Measurements from ENCODE around the gene CCDC134.

Gene CCDC134

GRCh38 chr22:41816241-41816640, 15.8 kb downstream of the CCDC134 start:
- Histone ChIP-seq H3K27ac (no peak overlapping the region), H3K4me1 (peaks cover 10 to 14% (median 10%) of the 10 kb centered on the region in 10 experiments), H3K4me2 (no peak overlapping the region), H3K4me3 (no peak overlapping the region), H3K27me3 (no peaks in the 10 kb centered on the region), H3K9ac (no peak overlapping the region), H3K36me3 (peaks cover 35 to 81% (median 61%) of the 10 kb centered on the region in 11 experiments), H3K9me3 (replicated peaks in 1 of 11) (no peaks in the 10 kb centered on the region), H4K20me1 (peaks cover 0 to 14% (median 0%) of the 10 kb centered on the region in 11 experiments; a peak in 2 of 22 replicates)
- no peak for TF ChIP-seq Cebpa-rat (IDR thresholded peaks at IDR 0.05)

DNA sequence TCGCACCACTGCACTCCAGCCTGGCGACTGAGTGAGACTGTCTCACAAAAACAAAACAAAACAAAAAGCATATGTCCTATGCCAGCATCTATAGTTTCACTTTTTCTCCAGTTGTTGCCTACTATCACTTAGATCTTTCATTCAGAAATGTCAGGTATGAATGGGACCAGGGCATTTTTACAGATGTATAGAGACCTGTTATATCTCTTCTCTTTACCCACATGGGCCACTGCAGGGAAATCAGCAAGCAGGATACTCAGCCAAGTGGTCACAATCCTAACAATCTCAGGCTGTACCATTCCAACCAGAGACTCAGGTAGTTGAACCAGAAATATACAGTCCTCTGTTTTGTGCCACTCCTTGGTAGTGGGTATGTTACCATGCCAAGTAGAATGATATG, 16.4 kb downstream of the CCDC134 start:
- Histone ChIP-seq H3K27ac (no peak overlapping the region), H3K4me3 (no peak overlapping the region), H3K4me2 (no peak overlapping the region), H4K20me1 (peaks cover 0 to 14% (median 2%) of the 10 kb centered on the region in 11 experiments; a peak in 4 of 22 replicates), H3K4me1 (peaks cover 10 to 19% (median 15%) of the 10 kb centered on the region in 10 experiments), H3K9ac (no peak overlapping the region), H3K27me3 (no peaks in the 10 kb centered on the region), H3K36me3 (peaks cover 30 to 75% (median 56%) of the 10 kb centered on the region in 11 experiments), H3K9me3 (replicated peaks in 1 of 11) (no peaks in the 10 kb centered on the region)
- no peak for TF ChIP-seq Cebpa-rat (IDR thresholded peaks at IDR 0.05)

- no peak overlapping the region for H3K9ac ChIP-seq
- H3K4me3 ChIP-seq = no peak overlapping the region
- no peaks in the 10 kb centered on the region for H3K27me3 ChIP-seq
- H3K4me1 ChIP-seq = peaks cover 10 to 26% (median 20%) of the 10 kb centered on the region in 10 experiments
- peaks cover 23 to 65% (median 48%) of the 10 kb centered on the region in 11 experiments for H3K36me3 ChIP-seq
- no peak overlapping the region for H3K4me2 ChIP-seq
- no peak for TF ChIP-seq Cebpa-rat (IDR thresholded peaks at IDR 0.05)
- H3K9me3 ChIP-seq (replicated peaks in 1 of 11) = no peaks in the 10 kb centered on the region
- H4K20me1 ChIP-seq = peaks cover 0 to 18% (median 9%) of the 10 kb centered on the region in 11 experiments; a peak in 7 of 22 replicates
- no peak overlapping the region for H3K27ac ChIP-seq
These were observed 17.5 kb downstream of the CCDC134 start for GRCh38 chr22:41818011-41818410.

DNA sequence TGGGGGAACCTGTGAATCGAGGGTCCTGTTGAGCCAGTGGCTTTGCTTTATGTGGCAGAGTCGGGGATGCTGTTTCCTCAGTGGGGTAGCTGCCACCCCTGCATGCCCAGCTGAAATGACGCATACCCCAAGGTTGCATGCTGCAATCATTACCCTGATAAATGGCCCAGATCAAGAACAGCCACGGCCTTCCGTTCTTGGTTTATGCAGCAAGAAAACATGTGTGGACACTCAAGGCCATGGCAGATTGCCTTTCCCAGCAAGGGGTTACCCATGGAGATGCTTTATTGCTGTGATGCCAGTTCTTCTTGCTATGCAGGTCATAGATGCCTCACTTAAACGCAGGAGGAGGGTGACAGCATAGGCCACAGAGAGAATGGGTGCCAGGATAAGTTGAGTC, 18.1 kb downstream of the CCDC134 start:
- H3K36me3 ChIP-seq = peaks cover 19 to 64% (median 47%) of the 10 kb centered on the region in 11 experiments

DNA sequence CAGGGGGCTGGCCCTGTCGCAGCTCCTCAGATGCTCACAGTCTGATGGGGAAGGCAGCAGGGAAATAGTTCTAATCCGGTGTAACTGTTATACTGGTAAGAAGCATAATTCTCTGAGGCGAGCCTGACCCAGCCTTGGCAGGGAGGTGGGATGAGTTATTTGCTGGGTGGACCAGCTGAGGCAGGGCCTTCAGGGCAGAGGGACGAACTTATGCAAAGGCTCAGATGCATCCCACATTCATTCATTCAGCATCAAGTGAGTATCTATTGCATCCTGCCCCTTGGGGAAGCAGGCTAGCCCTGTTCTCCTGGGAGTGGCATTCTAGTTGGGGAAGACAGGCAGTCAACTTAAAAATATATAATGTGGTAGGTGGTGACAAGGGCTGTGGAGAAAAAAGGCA, 18.8 kb downstream of the CCDC134 start:
- H4K20me1 ChIP-seq = peaks cover 0 to 14% (median 8%) of the 10 kb centered on the region in 11 experiments; a peak in 6 of 22 replicates

More for the DNA sequence above, 18.1 kb downstream of the CCDC134 start:
- Histone ChIP-seq H3K4me1 (peaks cover 10 to 26% (median 20%) of the 10 kb centered on the region in 10 experiments), H3K27ac (no peak overlapping the region), H3K4me2 (no peak overlapping the region), H3K9me3 (replicated peaks in 1 of 11) (no peaks in the 10 kb centered on the region), H3K9ac (no peak overlapping the region), H3K4me3 (no peak overlapping the region), H3K27me3 (no peaks in the 10 kb centered on the region), H4K20me1 (peaks cover 0 to 14% (median 9%) of the 10 kb centered on the region in 11 experiments; a peak in 6 of 22 replicates)
- TF ChIP-seq Cebpa-rat (IDR thresholded peaks at IDR 0.05) = no peak

DNA sequence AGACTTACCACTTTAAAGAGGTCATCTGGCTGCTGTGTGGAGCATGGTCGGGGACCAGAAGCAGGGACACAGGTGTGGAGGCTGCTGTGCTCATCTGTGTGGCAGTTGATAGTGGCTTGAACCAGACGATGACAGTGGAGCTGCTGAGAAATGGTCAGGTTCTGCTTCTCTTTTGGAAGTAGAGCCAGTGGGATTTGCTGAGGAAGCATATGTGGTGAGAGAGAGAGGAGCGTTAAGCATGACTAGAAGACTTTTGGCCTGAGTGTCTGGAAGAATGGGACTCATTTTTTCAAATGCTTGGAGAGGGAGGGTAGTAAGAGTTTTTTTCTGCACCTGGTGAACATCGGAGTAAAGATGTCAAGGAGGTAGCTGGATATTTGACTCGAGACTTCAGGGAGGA, 20.0 kb downstream of the CCDC134 start:
- H3K27ac ChIP-seq = 0 out of 22 replicates have a peak overlapping the region, but pooled peaks of 1 of the 11 experiments have one; percentile 7
- H3K9ac ChIP-seq = peak overlapping the region in 4 of 11 experiments; percentile 2 to 36 (median 26); a peak in 2 of 22 replicates
- H3K27me3 ChIP-seq = no peaks in the 10 kb centered on the region
- H3K4me1 ChIP-seq = peaks cover 18 to 43% (median 35%) of the 10 kb centered on the region in 10 experiments
- TF ChIP-seq Cebpa-rat (IDR thresholded peaks at IDR 0.05) = no peak
- H3K36me3 ChIP-seq = peaks cover 19 to 60% (median 33%) of the 10 kb centered on the region in 11 experiments; a peak in 20 of 22 replicates
- no peaks in the 10 kb centered on the region for H3K9me3 ChIP-seq (replicated peaks in 1 of 11)
- H3K4me2 ChIP-seq = peak overlapping the region in 10 of 11 experiments; percentile 30 to 69 (median 48); a peak in 17 of 22 replicates
- peaks cover 0 to 14% (median 7%) of the 10 kb centered on the region in 11 experiments; a peak in 6 of 22 replicates for H4K20me1 ChIP-seq
- H3K4me3 ChIP-seq = no peak overlapping the region

More for the DNA sequence above, 18.8 kb downstream of the CCDC134 start:
- no peaks in the 10 kb centered on the region for H3K27me3 ChIP-seq
- no peak overlapping the region for H3K27ac ChIP-seq
- no peaks in the 10 kb centered on the region for H3K9me3 ChIP-seq (replicated peaks in 1 of 11)
- H3K36me3 ChIP-seq = peaks cover 21 to 64% (median 43%) of the 10 kb centered on the region in 11 experiments; a peak in 21 of 22 replicates
- peak overlapping the region in 3 of 11 experiments; percentile 3 to 19 (median 7); a peak in 1 of 22 replicates for H3K9ac ChIP-seq
- H3K4me2 ChIP-seq = no peak overlapping the region
- H3K4me1 ChIP-seq = peaks cover 10 to 31% (median 23%) of the 10 kb centered on the region in 10 experiments
- no peak overlapping the region for H3K4me3 ChIP-seq
- no peak for TF ChIP-seq Cebpa-rat (IDR thresholded peaks at IDR 0.05)

- H3K4me2 ChIP-seq = peak overlapping the region in 5 of 11 experiments; percentile 7 to 30 (median 15); a peak in 6 of 22 replicates
- no peaks in the 10 kb centered on the region for H3K27me3 ChIP-seq
- peaks cover 10 to 61% (median 40%) of the 10 kb centered on the region in 11 experiments; a peak in 20 of 22 replicates for H3K36me3 ChIP-seq
- no peak overlapping the region for H3K4me3 ChIP-seq
- peaks cover 0 to 14% (median 7%) of the 10 kb centered on the region in 11 experiments; a peak in 6 of 22 replicates for H4K20me1 ChIP-seq
- peaks cover 21 to 46% (median 36%) of the 10 kb centered on the region in 10 experiments for H3K4me1 ChIP-seq
- peak overlapping the region in 5 of 11 experiments; percentile 0 to 45 (median 19); a peak in 4 of 22 replicates for H3K27ac ChIP-seq
- H3K9ac ChIP-seq = peak overlapping the region in 3 of 11 experiments; percentile 6 to 12 (median 7); a peak in 3 of 22 replicates
- H3K9me3 ChIP-seq (replicated peaks in 1 of 11) = no peaks in the 10 kb centered on the region
- no peak for TF ChIP-seq Cebpa-rat (IDR thresholded peaks at IDR 0.05)
These were observed 21.2 kb downstream of the CCDC134 start for GRCh38 chr22:41821471-41822316.

DNA sequence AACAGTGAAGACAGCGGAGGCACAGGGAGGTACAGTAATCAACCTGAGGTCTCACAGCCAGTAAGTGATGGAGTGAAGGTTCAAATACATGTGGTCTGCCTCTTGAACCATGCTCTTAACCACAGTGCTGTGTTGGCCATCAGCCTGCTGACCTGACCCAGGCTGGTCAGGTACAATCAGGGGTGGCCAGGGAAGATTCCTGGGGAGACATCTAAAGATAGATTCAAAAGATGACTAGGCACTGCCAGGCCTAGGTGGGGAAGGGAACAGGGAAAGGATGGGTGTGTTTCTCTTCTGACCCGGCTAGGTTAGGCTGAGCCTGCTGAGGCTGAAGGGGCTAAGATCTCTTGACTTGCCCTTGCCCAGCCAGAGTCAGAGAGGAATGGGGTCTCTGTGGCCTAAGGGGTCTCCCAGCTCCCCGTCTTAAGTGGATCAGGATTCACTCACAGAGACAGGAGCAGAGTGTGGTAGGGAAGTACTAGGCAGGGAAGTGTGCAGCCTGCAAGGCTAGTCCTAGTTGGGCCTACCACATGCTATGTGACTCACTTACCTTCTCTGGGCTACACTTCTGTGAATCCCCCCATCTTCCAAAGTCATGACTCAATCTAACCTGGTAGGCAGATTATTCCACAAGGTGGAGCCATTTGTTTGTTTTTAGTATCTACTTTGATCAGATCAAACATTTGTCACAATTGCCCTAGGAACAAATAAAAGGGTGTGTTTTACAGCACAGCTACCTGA, 22.0 kb downstream of the CCDC134 start:
- Histone ChIP-seq H3K9ac (peak overlapping the region in 3 of 11 experiments; percentile 7 to 15 (median 12); a peak in 2 of 22 replicates), H3K4me3 (no peak overlapping the region), H3K36me3 (peaks cover 10 to 60% (median 40%) of the 10 kb centered on the region in 11 experiments; a peak in 20 of 22 replicates), H3K4me2 (peak overlapping the region in 1 of 11 experiments; percentile 11; a peak in 1 of 22 replicates), H3K9me3 (replicated peaks in 1 of 11) (no peaks in the 10 kb centered on the region), H3K27me3 (no peaks in the 10 kb centered on the region), H4K20me1 (peaks cover 0 to 14% (median 7%) of the 10 kb centered on the region in 11 experiments; a peak in 6 of 22 replicates), H3K4me1 (peaks cover 24 to 46% (median 36%) of the 10 kb centered on the region in 10 experiments), H3K27ac (peak overlapping the region in 4 of 11 experiments; percentile 10 to 45 (median 32); a peak in 5 of 22 replicates)
- no peak for TF ChIP-seq Cebpa-rat (IDR thresholded peaks at IDR 0.05)

Measured in BLaER1 treated with 17β-estradiol and CSF1 and Interleukin-3, amounts not matched to agents 10 nM and 100 nM (cell line).